ENCODE measurements around the gene ZC3H4. TPM values are rescaled to one million over a fixed set of nuclear protein-coding genes. Genes with fewer than 3 reads are reported as not detected.

The ZC3H4 gene
- total and polyA plus RNA-seq, 10 of the 15 experiments (the other 5 are each of a cell fraction or from before 2014, with no cell fraction given), result 5.1 to 86.3 (median 15.5) TPM

- TF ChIP-seq BCLAF1 (IDR thresholded peaks at IDR 0.05) (no peak), ZBTB33 (IDR thresholded peaks at IDR 0.05) (no peak), CUX1 (IDR thresholded peaks at IDR 0.05; ENCODE audit: insufficient replicate concordance, low read depth, low read length) (no peak), STAT1 (conservative IDR thresholded peaks at IDR 0.05) (no peak), EED (IDR thresholded peaks at IDR 0.05; ENCODE audit: low read depth) (0 out of 2 replicates have a peak, but pooled peaks have one; percentile 36), ATF7 (IDR thresholded peaks at IDR 0.05; ENCODE audit: low read depth) (no peak), YY1 (IDR thresholded peaks at IDR 0.05; ENCODE audit: low read depth, low read length) (0 out of 2 replicates have a peak, but pooled peaks have one; percentile 47), SMAD5 (IDR thresholded peaks at IDR 0.05; ENCODE audit: low read depth) (no peak), CREM (IDR thresholded peaks at IDR 0.05; ENCODE audit: low read depth) (no peak), ZZZ3 (IDR thresholded peaks at IDR 0.05; ENCODE audit: control insufficient read depth, insufficient read length, low read depth) (no peak), POLR2A (IDR thresholded peaks at IDR 0.05; ENCODE audit: low read depth, low read length) (peak; percentile 43; the same call in 1 of the 2 replicates), RUNX3 (IDR thresholded peaks at IDR 0.05; ENCODE audit: low read length) (peak; percentile 78), BHLHE40 (IDR thresholded peaks at IDR 0.05; ENCODE audit: borderline replicate concordance in 1 of 2, low read depth in 2 of 2, low read length in 1 of 2) (no peak), ZBTB40 (IDR thresholded peaks at IDR 0.05; ENCODE audit: borderline replicate concordance) (no peak), GABPA (IDR thresholded peaks at IDR 0.05; ENCODE audit: low read depth) (no peak)
These were observed 18.8 kb downstream of the ZC3H4 start (continued) for GRCh38 chr19:47094557-47095475.

Data from GM12878 (cell line).